DMS53 (cell line): ENCODE results near the gene ATAD3B.
"Not testable (repeated sequence)": the region's sequence is repeated elsewhere in the genome, so short reads cannot be mapped to it uniquely, and the experiment has no call there.

Experiments used
- DNase-seq: peaks from one replicate; lab custom pipeline; 2025; lab: John Stamatoyannopoulos, UW

The ATAD3B gene

GRCh38 chr1:1432951-1433803, 38.4 kb upstream of the ATAD3B start:
- DNase-seq, result peak; percentile 95

GRCh38 chr1:1433804-1434130, 37.8 kb upstream of the ATAD3B start:
- peak; percentile 75 for DNase-seq

- peak; percentile 39 for DNase-seq
These were observed 37.3 kb upstream of the ATAD3B start for GRCh38 chr1:1434131-1434823.

GRCh38 chr1:1434824-1435105, 36.8 kb upstream of the ATAD3B start:
- no peak for DNase-seq

- DNase-seq, result peak; percentile 89
These were observed 36.3 kb upstream of the ATAD3B start, which contains the start of gene VWA1 for GRCh38 chr1:1435106-1435903. Gene VWA1, plus strand, starts transcription at chr1:1435690. Its CDS starts 59 bp downstream, at chr1:1435749.

- DNase-seq, result peak; percentile 44
These were observed 35.5 kb upstream of the ATAD3B start for GRCh38 chr1:1435911-1436629.

GRCh38 chr1:1436630-1437032, 34.9 kb upstream of the ATAD3B start:
- no peak for DNase-seq

GRCh38 chr1:1437033-1437903, 34.3 kb upstream of the ATAD3B start:
- no peak for DNase-seq

- peak; percentile 96 for DNase-seq
These were observed 33.6 kb upstream of the ATAD3B start for GRCh38 chr1:1437904-1438376.

- no peak for DNase-seq
These were observed 32.8 kb upstream of the ATAD3B start for GRCh38 chr1:1438531-1439381.

- DNase-seq, result no peak
These were observed 31.9 kb upstream of the ATAD3B start for GRCh38 chr1:1439546-1440261.

GRCh38 chr1:1440262-1441001, 31.1 kb upstream of the ATAD3B start:
- no peak for DNase-seq

GRCh38 chr1:1441002-1441888, 30.3 kb upstream of the ATAD3B start:
- peak; percentile 72 for DNase-seq

GRCh38 chr1:1442069-1442770, 29.3 kb upstream of the ATAD3B start:
- no peak for DNase-seq

GRCh38 chr1:1446631-1447030, 24.9 kb upstream of the ATAD3B start:
- DNase-seq, result not testable (repeated sequence)

GRCh38 chr1:1449099-1449739, 22.3 kb upstream of the ATAD3B start, which contains the start of gene ATAD3C:
Gene ATAD3C, plus strand, starts transcription at chr1:1449689. Its CDS starts 995 bp downstream, at chr1:1450684.
- no peak for DNase-seq
